Measurements from ENCODE around the gene BTF3L4. TPM values are rescaled to one million over a fixed set of nuclear protein-coding genes. Genes with fewer than 3 reads are reported as not detected.

The BTF3L4 gene
- 174 and 288 TPM in 2 replicates for total RNA-seq (ENCODE audit: low replicate concordance)

DNA sequence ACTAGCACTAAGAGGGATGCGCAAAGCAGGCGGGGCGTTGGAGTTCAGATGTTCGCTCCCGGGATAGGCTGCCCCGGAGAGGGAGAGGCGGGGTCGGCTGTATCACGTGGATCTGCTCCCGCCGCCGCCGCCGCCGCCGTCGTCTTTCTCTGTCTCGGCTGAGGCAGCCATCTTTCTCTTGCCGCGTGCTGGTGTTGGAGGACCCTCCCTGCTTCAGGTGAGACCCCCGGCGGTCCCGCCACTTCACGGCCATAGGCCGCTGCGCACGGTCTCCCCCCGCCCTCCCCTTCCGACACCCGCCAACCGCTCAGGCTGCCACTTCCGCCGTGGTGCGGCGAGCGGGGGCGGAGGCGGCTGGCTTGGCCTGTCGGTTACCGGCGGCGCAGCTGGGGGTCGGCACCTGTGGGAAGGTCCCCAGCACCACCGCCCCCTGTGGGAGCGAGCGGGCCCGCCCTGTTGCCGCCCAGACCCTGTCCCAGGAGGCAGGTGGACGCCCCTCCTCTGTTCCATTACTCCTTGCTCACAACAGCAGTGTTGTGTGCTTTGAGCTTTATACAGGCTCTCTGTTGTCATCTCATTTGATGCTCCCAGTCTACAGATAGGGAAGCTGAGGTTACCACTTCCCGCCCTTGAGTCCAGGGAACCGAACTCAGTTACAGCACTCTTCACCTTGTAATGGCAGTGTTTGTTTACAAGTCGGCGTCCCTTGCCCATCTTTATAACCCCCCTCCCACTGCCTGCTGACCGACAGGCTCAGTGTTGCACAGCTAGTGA is at the start of gene BTF3L4:
BTF3L4 (plus strand) TSS at position 133 of the 774 bp plus-strand sequence. CDS start 3,553 bp downstream, outside the sequence.
- Histone ChIP-seq H3K36me3 (peaks cover 5% of the 10 kb centered on the region), H3K79me2 (ENCODE audit: low read depth) (peaks cover 92% of the 10 kb centered on the region), H3K9me3 (ENCODE audit: low read depth) (no peaks in the 10 kb centered on the region), H2AFZ (replicated peaks) (peak within 1 kb of the TSS; percentile 89), H3K4me2 (peak within 1 kb of the TSS; percentile 95), H3K4me3 (peak within 1 kb of the TSS; percentile 86), H3K4me1 (peaks cover 20% of the 10 kb centered on the region), H3K27ac (peak within 1 kb of the TSS; percentile 87), H3K9ac (peak within 1 kb of the TSS; percentile 82), H3F3A (ENCODE audit: low read depth) (peaks cover 13% of the 10 kb centered on the region), H3K27me3 (no peaks in the 10 kb centered on the region), H4K20me1 (ENCODE audit: low read depth) (peaks cover 36% of the 10 kb centered on the region)
- peak within 1 kb of the TSS; percentile 100 for H3K4me3 Mint-ChIP-seq
- peaks cover 35% of the 10 kb centered on the region for H3K4me1 Mint-ChIP-seq
- TF ChIP-seq, protein P1, sequence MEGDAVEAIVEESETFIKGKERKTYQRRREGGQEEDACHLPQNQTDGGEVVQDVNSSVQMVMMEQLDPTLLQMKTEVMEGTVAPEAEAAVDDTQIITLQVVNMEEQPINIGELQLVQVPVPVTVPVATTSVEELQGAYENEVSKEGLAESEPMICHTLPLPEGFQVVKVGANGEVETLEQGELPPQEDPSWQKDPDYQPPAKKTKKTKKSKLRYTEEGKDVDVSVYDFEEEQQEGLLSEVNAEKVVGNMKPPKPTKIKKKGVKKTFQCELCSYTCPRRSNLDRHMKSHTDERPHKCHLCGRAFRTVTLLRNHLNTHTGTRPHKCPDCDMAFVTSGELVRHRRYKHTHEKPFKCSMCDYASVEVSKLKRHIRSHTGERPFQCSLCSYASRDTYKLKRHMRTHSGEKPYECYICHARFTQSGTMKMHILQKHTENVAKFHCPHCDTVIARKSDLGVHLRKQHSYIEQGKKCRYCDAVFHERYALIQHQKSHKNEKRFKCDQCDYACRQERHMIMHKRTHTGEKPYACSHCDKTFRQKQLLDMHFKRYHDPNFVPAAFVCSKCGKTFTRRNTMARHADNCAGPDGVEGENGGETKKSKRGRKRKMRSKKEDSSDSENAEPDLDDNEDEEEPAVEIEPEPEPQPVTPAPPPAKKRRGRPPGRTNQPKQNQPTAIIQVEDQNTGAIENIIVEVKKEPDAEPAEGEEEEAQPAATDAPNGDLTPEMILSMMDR (IDR thresholded peaks at IDR 0.05), result peak; percentile 26
- TF ChIP-seq EZH2 (IDR thresholded peaks at IDR 0.05), result no peak
- no peak for TF ChIP-seq EZH2phosphoT487 (IDR thresholded peaks at IDR 0.05)
- H3K27ac Mint-ChIP-seq, result peak within 1 kb of the TSS; percentile 99
- peaks cover 2% of the 10 kb centered on the region for H3K27me3 Mint-ChIP-seq (ENCODE audit: insufficient read depth, low read depth)
- no peaks in the 10 kb centered on the region for H3K9me3 Mint-ChIP-seq
- H3K36me3 Mint-ChIP-seq, result peaks cover 14% of the 10 kb centered on the region
- peak; percentile 98 for DNase-seq (ENCODE audit: low spot score)

DNA sequence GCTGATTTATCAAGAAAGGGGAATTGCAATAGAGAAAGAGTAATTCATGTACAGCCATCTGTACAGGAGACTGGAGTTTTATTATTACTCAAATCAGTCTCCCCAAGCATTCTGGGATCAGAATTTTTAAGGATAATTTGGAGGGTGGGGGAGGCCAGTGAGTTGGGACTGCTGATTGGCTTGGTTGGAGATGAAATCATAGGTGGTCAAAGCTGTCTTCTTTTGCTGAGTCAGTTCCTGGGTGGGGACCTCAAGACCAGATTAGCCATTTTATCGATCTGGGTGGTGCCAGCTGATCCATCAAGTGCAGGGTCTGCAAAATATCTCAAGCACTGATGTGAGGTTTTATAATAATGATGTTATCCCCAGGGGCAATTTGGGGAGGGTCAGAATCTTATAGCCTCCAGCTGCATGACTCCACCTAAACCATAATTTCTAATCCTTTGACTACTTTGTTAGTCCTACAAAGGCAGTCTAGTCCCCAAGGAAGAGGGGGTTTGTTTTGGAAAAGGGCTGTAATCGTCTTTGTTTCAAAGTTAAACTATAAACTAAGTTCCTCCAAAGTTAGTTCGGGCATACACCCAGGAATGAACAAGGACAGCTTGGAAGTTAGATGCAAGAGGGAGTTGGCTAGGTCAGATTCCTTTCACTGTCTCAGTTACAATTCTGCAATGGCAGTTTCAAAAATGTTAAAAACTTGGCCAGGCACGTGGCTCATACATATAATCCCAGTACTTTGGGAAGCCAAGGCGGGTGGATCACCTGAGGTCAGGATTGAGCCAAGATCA is 48.7 kb upstream of the BTF3L4 start:
- no peaks in the 10 kb centered on the region for H3K36me3 ChIP-seq
- peaks cover 26% of the 10 kb centered on the region for H3F3A ChIP-seq (ENCODE audit: low read depth)
- peak overlapping the region; percentile 67 for H3K4me2 ChIP-seq
- peaks cover 17% of the 10 kb centered on the region for H3K4me1 ChIP-seq
- Mint-ChIP-seq H3K9me3 (no peaks in the 10 kb centered on the region), H3K4me1 (peaks cover 19% of the 10 kb centered on the region), H3K36me3 (no peaks in the 10 kb centered on the region), H3K27me3 (ENCODE audit: insufficient read depth, low read depth) (peaks cover 17% of the 10 kb centered on the region), H3K27ac (no peak overlapping the region), H3K4me3 (no peak overlapping the region)
- DNase-seq (ENCODE audit: low spot score), result no peak
- peak overlapping the region; percentile 47 for H2AFZ ChIP-seq (replicated peaks)
- H3K9me3 ChIP-seq (ENCODE audit: low read depth), result no peaks in the 10 kb centered on the region
- TF ChIP-seq, protein P1 (IDR thresholded peaks at IDR 0.05), result no peak
- TF ChIP-seq EZH2 (IDR thresholded peaks at IDR 0.05) (no peak), EZH2phosphoT487 (IDR thresholded peaks at IDR 0.05) (no peak)
- no peak overlapping the region for H3K27ac ChIP-seq
- no peak overlapping the region for H3K9ac ChIP-seq
- no peaks in the 10 kb centered on the region for H4K20me1 ChIP-seq (ENCODE audit: low read depth)
- H3K4me3 ChIP-seq, result peak overlapping the region; percentile 24
- no peaks in the 10 kb centered on the region for H3K27me3 ChIP-seq
- no peaks in the 10 kb centered on the region for H3K79me2 ChIP-seq (ENCODE audit: low read depth)

DNA sequence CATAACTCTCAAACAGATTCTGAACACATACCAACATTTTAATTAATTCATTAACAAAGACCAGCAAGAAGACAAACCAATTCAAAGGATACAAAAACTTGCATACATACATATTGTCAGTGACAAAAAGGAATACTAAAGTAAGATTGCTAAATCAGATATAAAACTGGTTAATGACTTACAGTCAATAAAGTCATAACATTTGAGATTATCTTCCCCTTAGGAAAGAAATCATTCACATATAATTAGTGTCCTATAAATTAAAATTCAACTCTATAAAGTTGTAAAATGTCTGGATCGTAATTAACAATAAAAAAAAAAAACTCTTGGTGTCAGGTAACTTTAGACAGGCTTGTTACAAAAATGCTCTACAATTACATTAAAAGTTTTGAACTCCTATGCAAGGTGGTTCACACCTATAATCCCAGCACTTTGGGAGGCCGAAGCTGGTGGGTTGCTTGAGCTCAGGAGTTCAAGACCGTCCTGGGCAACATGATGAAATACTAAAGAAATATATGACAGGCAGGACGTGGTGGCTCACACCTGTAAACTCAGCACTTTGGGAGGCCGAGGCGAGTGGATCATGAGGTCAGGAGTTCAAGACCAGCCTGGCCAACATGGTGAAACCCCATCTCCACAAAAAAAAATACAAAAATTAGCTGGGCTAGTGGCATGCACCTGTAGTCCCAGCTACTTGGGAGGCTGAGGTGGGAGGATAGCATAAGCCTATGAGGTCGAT is 47.9 kb upstream of the BTF3L4 start:
- Histone ChIP-seq H3K36me3 (no peaks in the 10 kb centered on the region), H3F3A (ENCODE audit: low read depth) (peaks cover 26% of the 10 kb centered on the region), H3K79me2 (ENCODE audit: low read depth) (no peaks in the 10 kb centered on the region), H3K27me3 (no peaks in the 10 kb centered on the region), H3K9me3 (ENCODE audit: low read depth) (no peaks in the 10 kb centered on the region), H3K4me1 (peaks cover 17% of the 10 kb centered on the region), H2AFZ (replicated peaks) (no peak overlapping the region), H4K20me1 (ENCODE audit: low read depth) (no peaks in the 10 kb centered on the region), H3K27ac (no peak overlapping the region), H3K4me2 (no peak overlapping the region), H3K4me3 (no peak overlapping the region), H3K9ac (no peak overlapping the region)
- Mint-ChIP-seq H3K4me1 (peaks cover 19% of the 10 kb centered on the region), H3K4me3 (no peak overlapping the region), H3K36me3 (no peaks in the 10 kb centered on the region), H3K27ac (no peak overlapping the region), H3K27me3 (ENCODE audit: insufficient read depth, low read depth) (peaks cover 17% of the 10 kb centered on the region), H3K9me3 (no peaks in the 10 kb centered on the region)
- no peak for DNase-seq (ENCODE audit: low spot score)
- TF ChIP-seq EZH2phosphoT487 (IDR thresholded peaks at IDR 0.05) (no peak), EZH2 (IDR thresholded peaks at IDR 0.05) (no peak)
- TF ChIP-seq, protein P1 (IDR thresholded peaks at IDR 0.05), result no peak

Data from neural progenitor cell (in vitro differentiated cells).